ENCODE measurements around the gene USP32.

Gene USP32

GRCh38 chr17:60158751-60159478 lies 233.0 kb downstream of the USP32 start:
- no peak overlapping the region for H3K9ac ChIP-seq (ENCODE audit: low read depth, low read length, poor library complexity, severe bottlenecking)
- no peaks in the 10 kb centered on the region for H3K9me3 ChIP-seq (ENCODE audit: insufficient read depth, low read depth, low read length)
- peaks cover 17% of the 10 kb centered on the region for H3K4me1 ChIP-seq (ENCODE audit: insufficient read depth, low read length, poor library complexity, severe bottlenecking)
- H3K4me3 ChIP-seq (ENCODE audit: low read length, poor library complexity, severe bottlenecking), result no peak overlapping the region
- no peaks in the 10 kb centered on the region for H3F3A ChIP-seq (ENCODE audit: low read depth)
- H3K27me3 ChIP-seq (ENCODE audit: insufficient read depth, low read length, poor library complexity, severe bottlenecking), result no peaks in the 10 kb centered on the region
- no peak overlapping the region for H2AFZ ChIP-seq (ENCODE audit: low read length)
- H3K79me2 ChIP-seq (ENCODE audit: insufficient read depth, low read length), result no peaks in the 10 kb centered on the region
- no peak for TF ChIP-seq EZH2phosphoT487 (IDR thresholded peaks at IDR 0.05; ENCODE audit: borderline replicate concordance)
- TF ChIP-seq, protein P1, sequence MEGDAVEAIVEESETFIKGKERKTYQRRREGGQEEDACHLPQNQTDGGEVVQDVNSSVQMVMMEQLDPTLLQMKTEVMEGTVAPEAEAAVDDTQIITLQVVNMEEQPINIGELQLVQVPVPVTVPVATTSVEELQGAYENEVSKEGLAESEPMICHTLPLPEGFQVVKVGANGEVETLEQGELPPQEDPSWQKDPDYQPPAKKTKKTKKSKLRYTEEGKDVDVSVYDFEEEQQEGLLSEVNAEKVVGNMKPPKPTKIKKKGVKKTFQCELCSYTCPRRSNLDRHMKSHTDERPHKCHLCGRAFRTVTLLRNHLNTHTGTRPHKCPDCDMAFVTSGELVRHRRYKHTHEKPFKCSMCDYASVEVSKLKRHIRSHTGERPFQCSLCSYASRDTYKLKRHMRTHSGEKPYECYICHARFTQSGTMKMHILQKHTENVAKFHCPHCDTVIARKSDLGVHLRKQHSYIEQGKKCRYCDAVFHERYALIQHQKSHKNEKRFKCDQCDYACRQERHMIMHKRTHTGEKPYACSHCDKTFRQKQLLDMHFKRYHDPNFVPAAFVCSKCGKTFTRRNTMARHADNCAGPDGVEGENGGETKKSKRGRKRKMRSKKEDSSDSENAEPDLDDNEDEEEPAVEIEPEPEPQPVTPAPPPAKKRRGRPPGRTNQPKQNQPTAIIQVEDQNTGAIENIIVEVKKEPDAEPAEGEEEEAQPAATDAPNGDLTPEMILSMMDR (conservative IDR thresholded peaks at IDR 0.05; ENCODE audit: low read length), result no peak
- no peak overlapping the region for H3K4me2 ChIP-seq (ENCODE audit: low read depth, low read length, poor library complexity, severe bottlenecking)
- H3K9me2 ChIP-seq (replicated peaks; ENCODE audit: low read depth, low read length), result no peaks in the 10 kb centered on the region
- H4K20me1 ChIP-seq (ENCODE audit: insufficient read depth, low read length, poor library complexity, severe bottlenecking), result no peaks in the 10 kb centered on the region
- H3K36me3 ChIP-seq (ENCODE audit: insufficient read depth, low read length), result no peaks in the 10 kb centered on the region

DNA sequence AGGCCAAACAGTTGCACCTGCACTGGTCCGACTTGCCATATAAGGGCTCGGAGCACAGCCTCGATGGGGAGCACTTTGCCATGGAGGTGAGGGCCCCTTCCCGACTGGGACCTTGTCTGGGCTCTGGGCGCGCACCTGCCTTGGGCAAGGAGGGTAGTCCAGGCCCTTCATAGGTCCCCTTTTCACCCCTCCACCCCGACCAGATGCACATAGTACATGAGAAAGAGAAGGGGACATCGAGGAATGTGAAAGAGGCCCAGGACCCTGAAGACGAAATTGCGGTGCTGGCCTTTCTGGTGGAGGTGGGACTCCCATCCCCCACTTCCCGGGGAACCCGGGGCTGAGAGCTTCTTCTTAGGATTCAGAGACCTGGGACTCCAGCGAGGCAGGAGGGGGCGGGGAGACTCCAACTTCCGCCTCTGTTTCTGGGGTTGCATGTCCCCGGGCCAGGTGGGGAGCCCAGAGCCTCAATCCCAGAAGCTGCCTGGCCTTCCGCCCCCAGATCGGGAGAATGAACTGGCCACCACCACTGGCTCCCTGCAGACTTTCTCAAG lies 234.4 kb downstream of the USP32 start:
- Histone ChIP-seq H3K79me2 (ENCODE audit: insufficient read depth, low read length) (no peaks in the 10 kb centered on the region), H2AFZ (ENCODE audit: low read length) (no peak overlapping the region), H3K27me3 (ENCODE audit: insufficient read depth, low read length, poor library complexity, severe bottlenecking) (no peaks in the 10 kb centered on the region), H3K9me2 (replicated peaks; ENCODE audit: low read depth, low read length) (no peaks in the 10 kb centered on the region), H3F3A (ENCODE audit: low read depth) (no peaks in the 10 kb centered on the region), H4K20me1 (ENCODE audit: insufficient read depth, low read length, poor library complexity, severe bottlenecking) (no peaks in the 10 kb centered on the region), H3K9me3 (ENCODE audit: insufficient read depth, low read depth, low read length) (no peaks in the 10 kb centered on the region), H3K4me2 (ENCODE audit: low read depth, low read length, poor library complexity, severe bottlenecking) (no peak overlapping the region), H3K4me3 (ENCODE audit: low read length, poor library complexity, severe bottlenecking) (no peak overlapping the region), H3K4me1 (ENCODE audit: insufficient read depth, low read length, poor library complexity, severe bottlenecking) (peaks cover 13% of the 10 kb centered on the region), H3K36me3 (ENCODE audit: insufficient read depth, low read length) (no peaks in the 10 kb centered on the region), H3K9ac (ENCODE audit: low read depth, low read length, poor library complexity, severe bottlenecking) (no peak overlapping the region)
- TF ChIP-seq, protein P1 (conservative IDR thresholded peaks at IDR 0.05; ENCODE audit: low read length), result no peak
- no peak for TF ChIP-seq EZH2phosphoT487 (IDR thresholded peaks at IDR 0.05; ENCODE audit: borderline replicate concordance)

DNA sequence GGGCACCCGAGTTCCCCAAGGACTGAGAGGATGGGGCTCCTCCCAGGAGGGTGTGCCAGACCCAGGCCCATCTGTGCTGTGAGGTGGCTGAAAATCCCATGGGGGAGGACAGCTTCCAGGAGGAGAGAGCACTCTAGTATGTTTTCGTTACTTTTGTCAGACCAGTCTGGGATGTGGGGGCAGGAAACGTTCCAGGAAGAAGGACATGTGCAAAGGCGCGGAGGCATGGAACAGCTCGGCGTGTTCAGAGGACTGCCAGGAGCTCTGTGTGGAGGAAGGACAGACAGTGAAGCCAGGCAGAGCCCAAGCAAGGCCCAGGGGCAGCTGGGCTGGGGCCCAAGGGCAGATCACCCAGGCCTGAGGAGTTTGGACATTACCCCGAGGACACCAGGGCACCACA lies 235.2 kb downstream of the USP32 start:
- Histone ChIP-seq H2AFZ (ENCODE audit: low read length) (no peak overlapping the region), H3K4me1 (ENCODE audit: insufficient read depth, low read length, poor library complexity, severe bottlenecking) (peaks cover 5% of the 10 kb centered on the region), H3K9ac (ENCODE audit: low read depth, low read length, poor library complexity, severe bottlenecking) (no peak overlapping the region), H3K9me2 (replicated peaks; ENCODE audit: low read depth, low read length) (no peaks in the 10 kb centered on the region), H3F3A (ENCODE audit: low read depth) (no peaks in the 10 kb centered on the region), H3K4me3 (ENCODE audit: low read length, poor library complexity, severe bottlenecking) (no peak overlapping the region), H3K9me3 (ENCODE audit: insufficient read depth, low read depth, low read length) (no peaks in the 10 kb centered on the region), H3K36me3 (ENCODE audit: insufficient read depth, low read length) (no peaks in the 10 kb centered on the region), H3K4me2 (ENCODE audit: low read depth, low read length, poor library complexity, severe bottlenecking) (no peak overlapping the region), H3K27me3 (ENCODE audit: insufficient read depth, low read length, poor library complexity, severe bottlenecking) (no peaks in the 10 kb centered on the region), H4K20me1 (ENCODE audit: insufficient read depth, low read length, poor library complexity, severe bottlenecking) (no peaks in the 10 kb centered on the region), H3K79me2 (ENCODE audit: insufficient read depth, low read length) (no peaks in the 10 kb centered on the region)
- TF ChIP-seq, protein P1 (conservative IDR thresholded peaks at IDR 0.05; ENCODE audit: low read length), result no peak
- TF ChIP-seq EZH2phosphoT487 (IDR thresholded peaks at IDR 0.05; ENCODE audit: borderline replicate concordance), result no peak

All from Loucy (cell line).